Stimulated activated CD4-positive, alpha-beta T cell treated with anti-CD3 and anti-CD28 coated beads, Interleukin-2, amount 100 ng/mL, for 48 hours (primary cell): ENCODE data around the gene CCBE1.
"Not testable (repeated sequence)": the region's sequence is repeated elsewhere in the genome, so short reads cannot be mapped to it uniquely, and the experiment has no call there.

Experiments
- DNase-seq, 2 donors: peaks; one replicate each; pipeline ENCODE4 v3.0.0-alpha.2; 2020

CCBE1 gene

DNA sequence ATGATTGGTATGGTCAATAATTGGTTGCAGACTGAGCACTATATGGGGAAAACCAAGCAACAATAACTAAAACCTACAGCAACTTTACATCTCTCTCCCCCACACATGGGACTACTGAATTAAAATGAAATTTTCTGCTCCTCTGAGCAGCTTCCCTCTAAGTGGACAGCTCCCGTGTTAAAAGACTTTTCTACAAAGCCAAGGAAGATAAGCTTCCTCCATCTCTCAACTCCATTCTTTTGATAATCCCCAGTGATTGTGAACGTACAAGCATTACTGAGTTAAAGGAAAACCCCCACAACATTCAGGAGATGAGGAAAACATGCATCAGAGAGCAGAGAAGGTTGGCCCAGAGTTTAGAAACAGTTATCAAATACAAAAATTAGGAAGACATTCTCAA lies 21.9 kb downstream of the CCBE1 start:
- no peak for DNase-seq

DNA sequence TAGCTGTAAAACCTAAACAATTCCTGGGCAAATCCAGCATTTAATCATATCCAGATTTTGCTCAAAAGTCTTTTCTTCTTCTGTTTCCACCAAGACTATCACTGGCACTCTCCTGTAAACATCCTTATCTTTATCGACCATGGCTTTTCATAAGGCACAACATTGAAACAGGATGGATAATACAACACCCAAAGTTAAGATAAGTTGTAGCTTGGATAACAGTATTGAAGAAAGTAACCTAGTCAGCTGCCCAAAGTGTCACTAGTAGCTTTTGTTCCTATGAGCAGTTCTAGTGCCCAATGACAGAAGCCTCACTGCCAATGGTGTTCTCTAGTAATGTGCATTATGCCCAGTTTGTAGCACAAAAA lies 22.3 kb downstream of the CCBE1 start:
- no peak for DNase-seq

DNA sequence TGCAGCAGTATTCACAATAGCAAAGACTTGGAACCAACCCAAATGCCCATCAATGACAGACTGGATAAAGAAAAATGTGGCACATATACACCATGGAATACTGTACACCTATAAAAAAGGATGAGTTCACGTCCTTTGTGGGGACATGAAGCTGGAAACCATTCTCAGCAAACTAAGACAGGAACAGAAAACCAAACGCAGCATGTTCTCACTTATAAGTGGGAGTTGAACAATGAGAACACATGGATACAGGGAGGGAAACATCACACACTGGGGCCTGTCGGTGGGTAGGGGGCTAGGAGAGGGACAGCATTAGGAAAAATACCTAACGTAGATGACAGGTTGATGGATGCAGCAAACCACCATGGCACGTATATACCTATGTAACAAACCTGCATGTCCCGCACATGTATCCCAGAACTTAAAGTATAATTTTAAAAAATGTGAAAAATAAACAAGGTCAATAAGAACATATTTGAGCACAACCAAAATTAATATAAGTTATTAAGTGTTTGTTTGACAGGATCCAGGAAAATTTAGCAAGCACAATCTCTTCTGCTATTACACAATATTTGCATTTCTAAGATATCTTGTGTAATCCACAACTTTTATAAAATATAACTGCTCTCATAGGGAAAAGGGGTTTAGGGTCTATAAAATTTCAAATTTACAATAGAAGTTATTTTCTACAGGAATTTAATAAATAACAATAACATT lies 22.9 kb downstream of the CCBE1 start:
- no peak for DNase-seq

DNA sequence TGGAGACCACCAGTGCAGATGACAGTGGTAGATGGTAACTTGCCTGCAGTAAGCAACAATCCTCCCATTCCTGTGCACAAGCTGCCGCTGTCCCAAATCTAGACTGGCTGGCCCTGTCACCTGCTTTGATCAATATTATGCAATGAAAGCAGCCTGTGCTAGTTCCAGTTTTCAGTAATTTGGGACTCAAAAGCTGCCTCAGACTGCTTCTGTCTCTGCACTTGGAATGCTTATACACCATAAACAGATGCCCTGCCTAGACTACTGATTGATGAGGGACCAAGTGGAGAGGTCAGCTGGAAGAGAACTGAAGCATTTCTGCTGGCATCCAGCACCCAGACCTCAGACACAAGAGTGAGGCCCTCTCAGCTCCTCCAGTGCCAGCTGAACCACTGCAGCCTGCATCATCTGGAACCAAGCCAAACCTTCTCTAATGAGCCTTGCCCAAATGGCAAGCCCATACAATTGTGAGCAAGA lies 24.9 kb downstream of the CCBE1 start:
- DNase-seq = no peak

DNA sequence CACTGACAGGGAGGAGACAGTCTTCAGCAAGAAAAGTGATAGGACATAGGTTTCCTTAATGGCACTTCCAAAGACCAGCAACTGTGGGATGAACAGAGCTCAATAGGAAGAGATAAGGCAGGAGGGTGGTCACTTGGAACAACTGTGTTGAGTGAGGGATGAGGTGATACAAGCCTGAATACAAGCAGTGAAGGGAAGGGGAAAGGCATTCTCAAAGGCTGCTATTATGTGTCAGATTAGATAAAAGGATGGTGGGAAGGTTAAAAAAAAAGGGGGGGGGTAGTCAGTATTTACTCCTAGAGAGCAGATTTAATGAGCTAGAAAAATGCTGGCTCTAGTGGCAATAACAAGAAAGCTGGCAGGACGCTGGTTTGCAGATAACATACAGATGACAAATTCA lies 25.7 kb downstream of the CCBE1 start:
- no peak for DNase-seq

DNA sequence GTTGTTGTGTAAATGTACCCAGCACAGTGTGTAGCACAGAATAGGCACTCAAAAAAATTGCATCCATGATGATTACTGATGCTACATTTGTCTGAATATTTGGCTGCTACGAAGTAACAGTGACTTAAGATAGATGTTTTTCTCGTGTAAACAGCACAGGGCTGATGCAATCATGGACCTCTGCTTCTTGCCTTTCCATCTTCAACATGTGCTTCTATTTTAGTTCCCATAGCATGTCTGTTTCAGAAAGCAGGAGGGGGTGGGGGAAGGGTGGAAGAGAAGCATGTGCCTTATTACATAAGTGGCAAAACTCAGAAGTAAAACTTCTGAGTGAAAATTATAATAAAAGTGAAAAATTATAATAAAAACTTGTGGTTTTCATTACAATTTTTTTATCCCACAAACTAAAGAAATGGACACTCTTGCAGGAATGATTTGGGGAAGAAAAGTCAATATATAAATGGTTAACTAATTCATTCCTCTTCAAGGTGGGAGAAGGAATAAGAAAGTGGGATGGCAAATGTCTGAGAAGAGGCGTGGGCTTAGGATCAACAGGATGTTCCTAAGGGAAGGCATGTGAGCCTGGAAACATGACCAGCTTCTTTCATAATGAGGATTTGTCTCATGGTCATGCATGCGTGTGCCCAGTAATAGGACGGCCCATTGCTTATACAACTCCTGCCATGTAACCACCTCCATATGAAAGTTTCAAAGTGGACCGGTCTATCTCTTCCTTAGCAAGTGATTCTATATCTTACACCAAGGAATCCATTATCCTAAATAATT lies 27.2 kb downstream of the CCBE1 start:
- no peak for DNase-seq

DNA sequence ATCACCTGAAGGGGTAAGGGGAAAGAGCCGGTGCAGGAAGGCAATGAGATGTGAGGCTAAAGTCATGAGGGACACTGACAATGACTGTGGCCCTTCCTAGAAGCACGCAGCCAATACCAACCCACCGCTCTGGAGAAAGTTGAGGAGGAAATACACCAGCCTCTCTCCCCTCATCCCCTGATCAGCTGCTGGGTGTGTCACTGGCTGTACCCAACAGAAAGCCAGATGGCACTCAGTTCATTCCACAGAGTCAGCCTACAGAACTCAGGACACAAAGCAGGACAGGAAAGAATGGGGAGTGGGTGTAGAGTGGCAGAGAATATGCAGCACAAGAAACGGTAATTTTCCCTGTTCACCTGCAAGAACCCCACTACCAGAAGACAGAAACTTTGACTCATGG lies 29.7 kb downstream of the CCBE1 start:
- no peak for DNase-seq

DNA sequence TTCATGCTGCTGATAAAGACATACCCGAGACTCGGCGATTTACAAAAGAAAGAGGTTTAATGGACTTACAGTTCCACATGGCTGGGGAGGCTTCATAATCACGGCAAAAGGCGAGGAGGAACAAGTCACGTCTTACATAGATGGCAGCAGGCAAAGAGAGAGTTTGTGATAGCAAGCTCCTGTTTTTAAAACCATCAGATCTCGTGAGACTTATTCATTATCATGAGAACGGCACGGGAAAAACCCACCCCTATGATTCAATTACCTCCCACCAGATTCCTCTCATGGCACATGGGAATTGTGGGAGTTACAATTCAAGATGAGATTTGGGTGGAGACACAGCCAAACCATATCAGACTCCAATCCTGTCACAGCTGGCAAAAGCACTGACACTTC lies 31.2 kb downstream of the CCBE1 start:
- not testable (repeated sequence) for DNase-seq

DNA sequence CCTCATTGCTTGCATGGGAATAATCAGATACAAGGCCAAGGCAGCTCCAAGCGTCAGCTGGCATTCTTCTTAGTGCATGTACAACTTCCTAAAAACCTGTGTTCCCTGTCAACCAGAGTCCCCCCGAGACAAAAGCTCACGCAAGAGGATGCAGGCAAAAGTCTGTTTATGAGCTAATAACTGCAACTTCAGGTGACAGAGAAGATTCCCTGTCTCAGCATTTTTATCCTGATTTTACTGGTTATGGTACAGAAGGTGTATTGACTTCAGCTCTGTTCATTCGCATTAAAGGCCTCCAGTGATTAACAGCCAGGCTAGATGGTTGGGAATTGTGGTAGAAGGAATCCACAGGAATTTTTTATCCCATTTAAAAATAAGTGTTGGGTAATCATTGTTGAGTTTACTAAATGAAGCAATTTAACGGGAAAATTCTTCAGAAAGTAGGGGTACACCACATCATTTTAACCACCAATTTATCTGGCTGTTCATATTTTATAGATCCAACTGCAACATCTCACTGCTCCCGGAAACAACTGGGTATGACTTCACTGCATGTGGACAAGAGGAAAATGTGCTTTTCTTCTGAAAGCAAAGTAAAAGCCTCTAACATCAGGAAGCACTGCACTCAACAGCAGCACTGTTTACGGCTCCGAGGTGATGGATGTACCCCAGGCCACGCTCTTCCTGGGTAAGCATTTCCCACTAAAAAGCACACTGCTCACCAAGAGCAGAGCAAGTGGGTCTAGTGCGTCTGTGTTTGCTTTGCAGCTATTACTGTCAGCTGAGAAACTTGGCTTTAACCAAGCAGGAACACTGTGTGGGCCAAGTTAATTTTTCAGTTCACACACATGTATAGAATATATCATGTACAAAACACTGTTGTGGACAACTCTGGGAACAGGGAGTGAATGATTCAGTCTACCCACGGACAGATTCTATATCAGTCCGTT lies 31.9 kb downstream of the CCBE1 start:
- no peak for DNase-seq

DNA sequence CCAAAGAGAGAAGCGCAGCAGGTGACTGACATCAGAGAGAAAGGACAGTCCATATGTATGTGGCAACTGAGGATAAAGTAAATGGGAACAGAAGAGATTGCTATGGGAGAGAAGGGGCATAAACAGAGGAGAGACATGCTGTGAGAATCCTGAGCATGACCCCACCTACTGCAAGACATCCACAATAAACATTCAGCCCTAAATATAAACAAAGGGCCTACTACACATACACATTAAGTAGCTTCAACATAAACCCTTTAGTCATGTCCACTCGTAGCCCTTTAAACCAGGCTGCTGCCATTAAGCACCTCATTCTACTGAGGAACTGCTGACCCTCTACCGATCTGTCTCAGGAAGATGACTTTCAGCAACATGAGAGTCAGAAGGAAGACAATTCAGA lies 32.9 kb downstream of the CCBE1 start:
- no peak for DNase-seq

DNA sequence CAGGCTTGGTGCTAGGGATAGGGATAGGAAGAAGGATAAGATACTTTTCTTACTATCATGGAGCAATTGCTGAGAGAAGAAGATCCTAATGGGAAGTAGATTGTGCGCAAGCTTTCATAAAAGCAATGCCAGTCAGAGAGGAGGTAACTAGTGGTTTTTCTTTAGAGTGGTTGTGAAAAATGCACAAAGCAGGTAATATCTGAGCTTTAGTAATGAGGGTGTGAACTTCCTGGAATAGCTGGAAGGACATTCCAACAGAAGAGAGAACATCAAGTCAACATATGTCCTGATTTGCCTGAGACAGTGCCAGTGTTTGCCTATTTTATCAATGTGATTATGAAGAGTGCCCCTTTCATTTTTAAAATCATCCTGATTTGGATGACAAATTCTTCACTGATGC lies 34.1 kb downstream of the CCBE1 start:
- DNase-seq = no peak

DNA sequence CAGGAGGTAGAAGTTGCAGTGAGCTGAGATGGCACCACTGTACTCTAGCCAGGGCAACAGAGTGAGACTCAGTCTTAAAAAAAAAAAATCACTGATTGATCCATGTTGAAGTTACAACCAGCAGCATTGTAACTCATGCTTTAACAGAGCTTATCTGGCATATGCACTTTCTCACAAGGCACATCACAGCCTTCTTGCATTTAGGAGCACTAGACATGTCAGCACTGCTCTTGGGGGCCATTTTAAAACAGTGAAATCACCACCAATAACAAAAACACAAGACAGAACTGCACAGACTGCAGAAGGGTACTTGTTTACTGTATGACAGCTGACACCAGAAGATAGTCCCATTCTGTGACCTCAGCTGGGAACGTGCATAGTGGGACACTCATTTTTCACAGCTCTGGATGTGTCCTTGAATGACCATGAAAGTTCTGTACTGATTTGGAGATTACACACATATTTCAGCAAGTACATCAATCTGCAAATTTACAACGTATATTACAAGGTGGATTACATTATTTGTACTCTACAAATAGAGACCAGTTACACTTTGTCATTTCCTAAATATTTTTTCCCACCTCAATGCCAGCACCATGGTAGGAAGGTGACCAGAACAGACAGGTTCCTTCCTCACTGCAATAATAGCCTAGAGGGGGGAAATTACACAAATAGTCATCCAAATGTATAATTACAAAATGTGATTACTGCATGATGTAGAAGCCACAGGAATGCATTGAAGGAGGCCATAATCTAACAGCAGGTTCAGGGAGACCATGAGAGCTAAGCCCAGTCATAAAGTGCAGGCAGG lies 35.1 kb downstream of the CCBE1 start:
- DNase-seq = no peak

DNA sequence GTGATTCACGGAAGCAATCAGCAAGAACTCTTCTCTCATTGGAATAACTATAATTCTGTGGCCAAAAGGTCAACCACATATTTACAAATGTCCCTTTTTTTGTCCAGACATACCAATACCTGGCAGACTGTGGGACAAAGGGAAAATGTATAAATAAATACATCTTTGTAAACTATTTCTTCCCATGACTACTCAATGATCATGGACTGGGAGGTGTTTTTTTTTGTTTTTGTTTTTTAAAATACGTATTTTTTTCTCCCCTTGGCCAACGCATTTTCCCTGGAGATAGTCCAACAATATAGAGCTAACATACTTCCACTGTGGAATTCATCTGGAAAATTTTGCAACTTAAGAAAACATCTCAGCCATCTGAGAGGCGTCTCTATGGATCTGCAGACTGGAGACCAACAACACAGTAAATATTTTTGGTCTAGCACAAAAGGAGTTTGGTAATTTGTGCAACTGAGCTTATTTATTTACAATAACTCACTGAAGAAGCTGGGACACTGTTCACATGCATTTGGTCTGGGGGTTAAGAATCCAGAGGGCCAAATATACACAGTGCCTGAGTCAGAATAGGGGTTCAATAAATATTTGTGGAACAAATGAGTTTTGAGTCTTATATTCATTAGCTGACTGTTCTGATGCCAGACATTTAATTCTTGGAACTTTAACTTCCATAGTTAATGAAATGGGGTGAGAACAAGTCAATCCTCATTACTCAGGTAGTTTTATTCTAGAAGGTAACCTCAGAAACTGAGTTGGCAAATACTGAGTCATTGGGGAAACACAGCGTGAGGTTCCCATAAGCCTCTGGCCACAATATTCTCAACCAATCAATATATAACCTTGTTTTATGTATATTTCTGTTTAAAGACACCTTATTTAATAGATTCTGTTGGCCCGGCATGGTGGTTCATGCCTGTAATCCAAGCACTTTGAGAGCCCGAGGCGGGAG lies 36.2 kb downstream of the CCBE1 start:
- no peak for DNase-seq

DNA sequence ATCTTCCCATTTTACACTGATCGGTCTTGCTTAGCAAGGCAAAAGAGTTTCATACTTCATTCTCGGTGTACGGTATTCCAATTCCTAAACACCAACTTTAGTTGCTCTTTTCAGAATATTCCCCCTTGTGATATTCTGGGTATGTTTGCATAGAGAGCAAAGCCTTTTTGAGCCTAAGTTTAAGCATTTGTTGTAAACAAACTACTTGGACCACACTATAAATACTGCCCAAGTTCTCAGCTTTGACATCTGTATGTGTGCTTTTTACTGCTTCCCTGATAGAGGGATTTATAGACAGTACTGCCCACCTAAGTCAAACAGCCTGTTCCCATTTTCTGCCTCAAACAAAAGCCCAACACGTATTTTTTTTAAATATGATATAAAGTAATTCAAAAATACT lies 36.9 kb downstream of the CCBE1 start:
- DNase-seq = no peak

DNA sequence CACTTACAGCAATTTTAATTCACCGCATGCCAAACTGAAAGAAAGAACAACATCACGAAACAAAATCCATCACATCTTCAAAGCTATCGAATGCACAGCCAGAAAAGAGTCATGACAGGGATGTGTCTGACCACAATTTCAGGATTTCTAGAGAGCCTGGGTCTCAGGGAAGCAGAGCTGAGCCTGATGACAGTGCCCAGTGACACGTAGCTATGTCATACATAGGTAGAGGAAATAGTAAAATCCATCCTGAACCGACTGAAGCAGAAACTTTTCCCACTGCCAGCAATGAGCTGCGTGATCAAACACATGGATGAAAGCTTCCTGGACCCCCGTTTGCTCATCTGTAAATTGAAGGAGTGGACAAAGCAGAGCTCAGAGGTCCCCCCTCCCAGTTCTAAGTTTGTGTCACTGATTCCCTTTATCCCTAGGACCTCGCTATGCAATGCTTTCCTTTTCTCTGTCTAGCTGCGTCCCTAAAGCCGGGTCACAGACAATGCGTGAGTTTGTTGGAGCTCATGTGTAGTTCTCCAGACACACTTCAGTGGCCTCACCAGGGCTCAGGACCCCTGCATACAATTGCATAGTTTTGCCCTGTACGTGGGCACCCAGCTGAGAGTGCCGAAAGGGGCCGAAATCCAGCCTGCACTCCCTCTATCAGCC lies 37.6 kb downstream of the CCBE1 start:
- DNase-seq = no peak

DNA sequence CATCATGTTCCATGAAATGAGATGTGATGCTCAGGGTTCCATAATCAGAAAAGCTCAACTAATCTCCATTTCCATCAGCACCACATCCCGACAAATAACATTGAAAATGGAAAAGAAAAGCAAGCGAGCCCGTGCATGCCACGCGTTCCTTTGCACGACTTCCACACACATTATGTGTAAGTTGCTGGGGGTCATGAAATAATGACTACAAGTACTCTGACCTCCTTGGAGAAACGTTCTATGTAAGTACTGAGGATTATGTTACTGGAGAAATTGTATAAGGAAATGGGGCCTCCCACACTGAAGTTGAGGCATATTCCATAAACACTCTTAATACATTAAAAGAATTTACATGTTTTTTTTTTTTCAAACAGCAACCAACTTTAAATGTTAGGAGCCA lies 38.3 kb downstream of the CCBE1 start:
- DNase-seq = no peak

DNA sequence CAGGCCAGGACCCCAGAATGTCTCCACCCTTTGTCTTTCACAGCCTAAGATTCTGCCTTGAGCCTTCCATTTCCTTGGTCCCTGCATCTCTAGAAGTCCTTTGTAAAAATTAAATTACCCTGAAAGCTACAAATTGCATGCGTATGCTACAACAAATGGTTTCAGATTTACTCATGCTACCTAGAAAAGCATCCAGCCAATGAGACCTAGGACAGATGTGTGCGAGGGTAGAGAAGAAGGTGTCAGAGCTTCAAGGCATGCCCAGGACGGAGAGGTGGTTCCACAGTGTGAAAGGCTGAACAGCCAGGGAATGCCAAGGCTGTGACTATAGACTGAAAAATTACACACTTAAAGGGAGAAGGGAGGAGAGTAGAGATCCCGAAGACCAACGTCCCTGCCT lies 40.2 kb downstream of the CCBE1 start:
- no peak for DNase-seq

DNA sequence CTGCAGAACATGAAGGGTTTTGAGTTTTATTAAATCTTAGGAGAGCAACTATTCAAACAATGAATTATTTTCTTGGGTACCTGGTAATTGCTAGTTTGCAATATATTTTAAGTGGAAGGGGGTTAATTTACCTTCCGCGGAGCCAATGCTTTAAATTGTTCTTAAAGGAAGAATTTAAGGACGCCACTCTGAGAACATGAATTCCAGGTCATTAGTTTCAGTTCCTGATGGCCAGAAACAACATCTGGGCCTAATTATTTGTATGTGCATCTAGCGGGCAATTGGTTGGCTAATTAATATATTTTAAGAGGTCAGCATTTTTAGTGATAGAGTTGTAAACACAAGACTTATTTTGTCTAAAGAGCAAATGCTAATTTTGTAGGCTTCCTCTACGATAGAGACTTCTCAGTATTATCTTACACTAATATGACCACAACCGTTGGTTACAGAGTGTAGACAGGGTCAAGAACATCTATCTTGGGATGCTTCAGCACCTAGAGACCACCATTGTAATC lies 40.8 kb downstream of the CCBE1 start:
- no peak for DNase-seq

DNA sequence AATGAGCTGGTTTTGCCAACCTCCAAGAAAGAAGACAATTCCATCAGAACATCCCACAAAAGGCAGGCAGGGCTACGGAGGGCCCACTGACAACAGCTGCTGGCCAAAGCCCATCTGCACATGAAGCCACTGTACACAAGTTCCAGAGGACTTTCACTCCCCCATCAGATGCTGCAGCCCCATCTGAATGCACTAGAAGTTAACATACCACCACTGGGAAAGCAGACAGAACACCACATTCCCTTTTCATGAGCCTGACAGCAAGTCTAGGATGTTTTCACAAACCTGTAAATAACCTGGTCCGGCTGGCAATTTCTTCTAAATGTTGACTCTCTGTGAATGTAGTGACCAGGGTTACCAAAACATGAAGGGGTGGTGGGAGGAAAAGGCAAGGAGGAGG lies 41.5 kb downstream of the CCBE1 start:
- DNase-seq = no peak

DNA sequence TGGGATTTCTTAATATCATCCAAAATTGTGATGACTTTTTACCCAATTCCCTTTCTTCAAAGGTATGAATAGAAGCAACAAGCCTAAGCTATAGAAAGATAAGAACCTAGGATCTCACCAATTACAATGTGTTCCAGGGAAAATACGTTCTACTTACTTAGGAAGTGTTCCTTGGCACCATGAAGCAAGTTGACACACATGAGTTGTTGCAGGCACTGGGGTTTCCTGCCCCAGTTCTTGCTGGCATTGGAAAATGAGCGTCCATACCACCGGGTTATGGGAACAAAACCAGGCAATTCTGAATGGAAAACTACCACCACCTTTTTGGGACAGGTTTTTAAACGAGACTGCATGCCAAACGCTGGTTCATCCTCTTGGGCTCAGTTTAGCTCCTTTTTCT lies 46.2 kb downstream of the CCBE1 start:
- no peak for DNase-seq
